GM19240 (cell line): Measurements from ENCODE around the gene FBXW7.
A peak's percentile ranks its signal among the peaks of the same experiment; 100 is the strongest.

Experiments used
- DNase-seq: peaks from one replicate; pipeline ENCODE4 v3.0.0; 2011; ENCODE audit warnings: low spot score; ENCODE audit not compliant: insufficient read length

FBXW7 gene, protein sequence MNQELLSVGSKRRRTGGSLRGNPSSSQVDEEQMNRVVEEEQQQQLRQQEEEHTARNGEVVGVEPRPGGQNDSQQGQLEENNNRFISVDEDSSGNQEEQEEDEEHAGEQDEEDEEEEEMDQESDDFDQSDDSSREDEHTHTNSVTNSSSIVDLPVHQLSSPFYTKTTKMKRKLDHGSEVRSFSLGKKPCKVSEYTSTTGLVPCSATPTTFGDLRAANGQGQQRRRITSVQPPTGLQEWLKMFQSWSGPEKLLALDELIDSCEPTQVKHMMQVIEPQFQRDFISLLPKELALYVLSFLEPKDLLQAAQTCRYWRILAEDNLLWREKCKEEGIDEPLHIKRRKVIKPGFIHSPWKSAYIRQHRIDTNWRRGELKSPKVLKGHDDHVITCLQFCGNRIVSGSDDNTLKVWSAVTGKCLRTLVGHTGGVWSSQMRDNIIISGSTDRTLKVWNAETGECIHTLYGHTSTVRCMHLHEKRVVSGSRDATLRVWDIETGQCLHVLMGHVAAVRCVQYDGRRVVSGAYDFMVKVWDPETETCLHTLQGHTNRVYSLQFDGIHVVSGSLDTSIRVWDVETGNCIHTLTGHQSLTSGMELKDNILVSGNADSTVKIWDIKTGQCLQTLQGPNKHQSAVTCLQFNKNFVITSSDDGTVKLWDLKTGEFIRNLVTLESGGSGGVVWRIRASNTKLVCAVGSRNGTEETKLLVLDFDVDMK

DNA sequence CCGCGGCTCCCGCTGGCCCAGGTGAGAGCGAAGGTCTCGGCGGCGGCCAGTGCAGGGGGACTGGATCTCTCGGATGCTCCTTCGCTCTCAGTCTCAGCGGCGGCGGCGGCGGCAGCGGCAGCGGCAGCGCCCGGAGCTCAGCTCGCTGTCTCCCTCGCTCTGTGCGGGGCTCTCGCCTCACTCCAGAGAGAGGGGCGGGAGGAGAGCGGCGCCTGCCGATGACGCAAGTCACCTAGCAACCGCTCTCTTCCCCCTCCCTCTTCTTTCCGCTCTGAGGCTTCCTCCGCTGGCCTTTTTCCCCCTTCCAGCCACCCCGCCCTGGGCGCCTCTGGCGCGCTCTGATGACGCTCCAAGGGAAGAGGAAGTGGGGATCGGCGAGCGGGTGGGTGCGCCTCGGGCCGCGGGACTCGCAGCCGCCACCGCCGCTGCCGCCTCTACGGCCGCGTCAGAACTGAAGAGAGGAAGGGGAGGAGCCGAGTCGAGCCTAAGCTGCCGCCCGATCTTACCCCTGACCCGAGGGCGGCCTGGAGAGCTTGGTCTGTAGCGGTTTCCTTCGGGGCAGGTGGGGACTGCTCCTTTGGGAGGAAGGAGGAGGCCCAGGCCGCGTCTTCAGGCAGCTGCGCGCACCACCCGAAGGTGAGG lies at the start of gene FBXW7:
FBXW7 (minus strand) TSS at position 190 of the 642 bp plus-strand sequence. CDS start 124,289 bp downstream, outside the sequence.
- DNase-seq: peak; percentile 78

DNA sequence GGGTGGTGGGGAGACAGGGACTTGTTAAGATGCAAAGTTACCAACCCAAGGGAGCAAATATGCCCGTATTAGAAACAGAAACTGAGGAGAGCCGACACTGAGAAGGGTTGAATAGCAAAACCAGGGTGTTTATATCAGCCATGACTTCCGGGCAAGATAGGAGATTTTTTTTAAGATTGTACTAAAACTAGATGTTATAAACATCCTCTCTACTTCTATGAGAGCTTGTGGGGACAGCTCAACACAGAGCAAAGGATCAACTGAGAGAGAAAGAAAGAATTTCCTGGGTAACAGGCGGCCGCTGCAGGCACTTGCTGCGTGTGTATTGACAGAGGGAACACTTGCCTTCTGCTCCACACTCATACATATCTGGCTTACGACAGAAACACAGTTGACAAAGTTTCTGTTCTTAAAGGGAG lies 49.1 kb upstream of the FBXW7 start:
- DNase-seq: no peak

DNA sequence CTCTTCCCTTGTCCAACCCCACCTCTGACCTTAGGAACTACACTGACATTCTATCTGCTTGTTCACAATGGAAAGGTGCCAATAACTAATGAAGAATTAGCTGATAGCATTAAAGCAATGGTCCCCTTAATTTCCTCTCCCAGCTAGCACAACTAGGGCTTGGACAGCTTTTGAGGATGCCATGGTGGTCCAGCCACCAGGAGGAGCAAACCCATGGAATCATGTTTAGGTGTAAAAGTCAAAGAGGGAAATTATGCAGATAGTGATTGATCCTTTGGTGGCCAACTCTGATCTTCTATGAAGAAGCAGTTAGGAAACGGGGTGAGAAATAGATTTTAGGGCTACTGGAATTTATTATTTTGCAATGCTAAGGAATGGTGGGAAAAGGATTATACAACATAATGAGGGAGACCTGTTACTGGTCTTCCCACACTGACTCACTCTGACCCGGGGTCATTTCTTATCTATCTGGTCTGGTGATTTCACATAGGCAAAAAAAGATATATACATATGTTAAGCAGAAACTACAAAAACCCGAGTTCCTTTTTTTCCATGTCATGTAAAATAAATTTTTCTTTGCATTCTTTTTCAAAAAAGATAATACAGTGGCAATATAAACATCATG lies 45.8 kb upstream of the FBXW7 start:
- no peak for DNase-seq

DNA sequence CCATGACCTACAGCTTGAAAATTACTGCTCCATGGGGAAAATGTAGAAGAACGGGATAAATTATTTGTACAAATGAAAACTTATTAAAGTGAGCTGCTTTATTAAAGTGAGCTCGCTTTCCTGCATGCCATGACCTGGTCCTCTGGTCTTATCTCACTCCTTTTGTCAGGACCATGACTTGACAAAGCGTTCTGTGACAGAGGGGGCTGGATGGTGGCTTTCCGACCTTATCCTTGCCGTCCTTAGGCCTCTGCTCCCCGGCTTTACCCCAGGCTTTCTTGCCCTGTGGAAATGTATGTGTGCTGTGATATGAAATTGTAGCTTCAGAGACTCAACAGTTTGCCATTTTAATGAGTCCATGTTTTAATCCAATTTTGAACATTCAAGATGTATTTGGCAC lies 44.0 kb upstream of the FBXW7 start:
- no peak for DNase-seq

DNA sequence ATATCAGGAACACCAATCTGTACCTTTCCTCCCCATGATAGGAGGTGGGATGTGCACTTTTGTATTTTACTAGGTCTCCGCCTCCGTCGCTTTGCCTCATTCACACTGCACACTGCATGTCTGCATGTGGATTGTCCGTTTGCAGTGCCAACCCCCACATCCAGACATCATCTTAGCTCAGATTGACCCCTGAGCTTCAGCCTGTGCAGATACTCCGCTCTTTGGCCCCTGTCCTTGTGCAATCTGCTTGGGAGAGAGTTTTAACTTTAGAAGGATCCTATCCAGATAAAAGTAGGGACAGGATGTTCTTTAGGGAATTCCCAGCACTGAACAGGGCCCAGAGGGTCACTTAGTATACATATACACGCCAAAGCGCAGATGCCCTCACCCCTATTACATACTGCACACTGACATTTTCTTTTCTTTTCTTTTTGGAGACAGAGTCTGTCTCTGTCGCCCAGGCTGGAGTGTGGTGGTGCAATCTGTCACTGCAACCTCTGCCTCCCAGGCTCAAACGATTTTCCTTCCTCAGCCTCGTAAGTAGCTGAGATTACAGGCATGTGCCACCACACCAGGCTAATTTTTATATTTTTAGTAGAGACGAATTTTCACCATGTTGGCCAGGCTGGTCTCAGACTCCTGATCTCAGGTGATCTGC lies 43.3 kb upstream of the FBXW7 start:
- DNase-seq: no peak

DNA sequence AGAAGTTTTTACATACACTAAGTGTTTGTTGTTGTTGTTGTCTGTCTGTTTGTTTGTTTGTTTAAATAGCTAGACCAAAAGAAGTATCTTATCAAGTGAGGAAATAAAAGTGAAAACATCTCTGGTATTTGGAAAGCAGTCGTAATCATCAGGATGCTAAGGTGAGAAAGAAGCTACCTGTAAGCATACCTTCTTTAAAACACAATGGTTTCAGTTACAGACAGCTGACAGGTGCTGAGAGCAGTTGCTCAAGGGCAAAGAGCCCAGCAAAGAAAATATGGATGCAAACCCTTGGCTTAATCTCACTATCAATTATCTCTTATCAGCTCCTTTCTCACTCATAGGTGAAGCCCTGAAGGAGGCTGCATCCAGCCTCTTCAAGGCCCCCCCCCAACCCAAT lies 42.8 kb upstream of the FBXW7 start:
- no peak for DNase-seq

DNA sequence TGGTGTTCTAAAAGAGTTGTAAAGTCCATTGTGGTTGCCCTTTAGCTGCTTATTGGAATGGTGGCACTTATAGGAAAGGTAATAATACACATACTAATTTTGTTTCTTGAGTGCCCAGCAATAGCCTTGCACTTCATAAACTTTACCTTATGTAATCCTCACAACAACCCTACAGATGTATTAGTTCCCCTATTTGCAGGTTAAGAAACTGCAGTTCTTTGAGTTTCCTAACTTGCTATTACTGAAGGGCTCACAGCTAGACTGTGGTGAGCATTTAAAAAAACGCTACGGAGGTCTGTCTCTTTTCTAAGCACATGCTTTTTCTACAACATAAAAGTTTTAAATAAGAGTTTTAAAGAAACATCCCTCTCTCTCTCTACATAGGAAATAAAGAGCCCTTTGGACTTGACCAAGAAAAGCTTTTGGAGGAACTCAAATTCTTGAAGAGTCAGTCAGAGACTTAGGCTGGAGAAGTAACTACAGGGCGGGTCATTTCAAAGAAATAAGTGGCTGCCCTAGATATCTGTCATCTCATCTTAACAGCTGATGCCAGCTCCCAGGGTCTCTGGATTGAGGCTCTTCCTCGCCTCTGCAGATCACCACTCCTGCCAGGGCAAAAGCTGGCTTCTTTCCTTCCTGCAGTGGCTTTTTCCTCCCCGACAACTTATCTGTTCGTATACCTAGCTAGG lies 42.0 kb upstream of the FBXW7 start:
- DNase-seq: no peak

DNA sequence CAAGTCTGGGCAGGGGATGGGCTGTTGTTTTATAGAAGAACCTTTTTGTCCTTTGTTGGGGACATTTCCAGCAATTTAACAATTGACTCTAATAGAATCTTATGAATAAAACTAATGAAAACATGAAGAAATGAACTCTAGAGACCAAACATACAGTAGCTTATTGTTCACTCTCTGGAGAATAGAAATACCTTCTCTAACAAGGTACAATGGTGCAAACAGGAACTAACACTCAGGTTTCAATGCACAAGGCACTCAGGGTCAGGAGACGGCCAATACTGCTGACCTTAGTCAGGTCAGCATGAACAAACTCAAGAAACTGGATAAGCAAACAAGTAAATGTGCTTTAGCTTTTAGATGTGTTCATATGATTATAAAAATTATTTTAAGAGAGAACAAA lies 39.6 kb upstream of the FBXW7 start:
- DNase-seq: no peak

DNA sequence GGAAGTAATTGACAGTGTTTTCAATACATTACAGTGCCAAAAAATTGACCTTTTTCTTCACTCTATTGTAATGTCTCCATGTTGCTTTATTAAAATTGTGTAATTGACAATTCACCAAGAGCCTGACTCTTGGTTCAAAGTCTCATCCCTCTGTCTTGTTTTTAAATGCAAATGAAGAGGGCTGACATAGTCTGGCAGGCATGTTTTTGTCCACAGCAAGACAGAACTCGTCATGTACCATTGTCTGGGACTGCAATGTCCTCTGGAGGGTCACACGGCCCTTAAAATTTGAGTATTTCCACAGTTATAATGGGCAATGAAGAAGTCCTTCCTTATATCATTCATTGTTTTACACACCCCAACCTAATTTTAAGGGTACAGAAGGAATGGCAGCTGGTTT lies 38.0 kb upstream of the FBXW7 start:
- no peak for DNase-seq

DNA sequence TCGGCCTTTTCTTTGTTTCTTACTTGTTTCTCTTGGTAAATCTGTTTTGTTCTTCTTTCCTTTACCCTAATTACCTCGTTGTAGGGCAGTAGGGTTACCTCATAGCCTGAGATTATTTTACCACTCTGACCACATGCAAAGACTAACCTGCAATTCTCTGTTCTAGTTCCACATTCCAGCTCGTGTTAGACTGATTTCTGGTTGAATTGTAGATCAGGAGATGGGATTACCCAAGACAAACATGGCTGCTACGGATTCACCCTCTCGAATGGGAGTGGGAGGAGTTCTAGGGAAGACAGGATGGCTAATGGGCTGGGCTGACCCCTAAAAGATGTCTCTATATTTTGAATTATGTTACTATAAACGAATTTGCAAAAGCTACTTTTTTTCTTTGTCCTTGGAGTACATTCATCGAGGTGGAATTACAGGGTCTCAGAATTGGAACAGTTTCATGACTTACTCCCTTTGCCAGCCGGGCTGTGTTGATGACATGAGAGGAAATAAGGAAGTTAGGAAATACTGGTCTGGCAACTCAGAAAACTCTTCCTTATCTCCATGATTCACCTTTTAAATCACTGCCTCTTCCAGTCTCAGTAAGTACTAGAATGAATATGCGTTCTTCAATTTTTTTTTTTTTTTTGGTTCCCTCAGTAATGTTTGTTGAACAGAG lies 36.7 kb upstream of the FBXW7 start:
- DNase-seq: no peak

DNA sequence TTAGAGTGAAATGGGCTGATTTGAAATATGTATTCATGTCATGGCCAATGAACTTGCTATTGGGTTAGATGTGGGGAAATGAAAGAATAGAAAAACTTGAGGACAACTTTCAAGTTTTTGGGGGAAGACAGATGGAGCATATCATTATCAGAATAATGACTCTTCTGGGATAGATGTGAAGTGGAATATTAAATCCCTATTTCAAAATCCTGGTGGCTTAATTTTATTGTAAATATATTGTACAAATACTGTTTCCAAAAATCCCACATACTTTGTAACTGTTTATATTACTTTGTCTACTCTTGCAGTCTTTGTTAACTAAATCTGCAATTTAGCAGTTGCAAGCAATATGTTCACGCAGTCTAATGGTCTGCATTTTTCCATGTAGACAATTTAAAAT lies 35.9 kb upstream of the FBXW7 start:
- no peak for DNase-seq

DNA sequence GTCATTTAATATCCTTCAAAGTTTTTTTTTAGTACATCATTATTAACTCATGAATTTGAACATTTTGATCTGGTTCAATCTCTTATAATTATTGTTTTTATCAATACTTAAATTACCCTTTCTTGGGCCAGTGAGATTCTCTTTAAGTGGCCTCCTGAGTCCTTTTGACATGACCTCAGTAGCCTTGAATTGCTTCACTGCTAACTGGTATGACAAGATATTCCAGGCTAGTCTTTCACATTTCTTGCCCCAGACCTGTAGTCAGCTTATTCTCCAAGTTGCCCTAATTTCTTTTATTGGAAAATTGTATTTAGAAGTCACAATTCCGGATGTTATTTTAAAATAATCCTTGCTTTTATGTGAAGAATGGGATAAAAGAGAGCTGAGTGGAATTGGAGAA lies 35.4 kb upstream of the FBXW7 start:
- DNase-seq: no peak

DNA sequence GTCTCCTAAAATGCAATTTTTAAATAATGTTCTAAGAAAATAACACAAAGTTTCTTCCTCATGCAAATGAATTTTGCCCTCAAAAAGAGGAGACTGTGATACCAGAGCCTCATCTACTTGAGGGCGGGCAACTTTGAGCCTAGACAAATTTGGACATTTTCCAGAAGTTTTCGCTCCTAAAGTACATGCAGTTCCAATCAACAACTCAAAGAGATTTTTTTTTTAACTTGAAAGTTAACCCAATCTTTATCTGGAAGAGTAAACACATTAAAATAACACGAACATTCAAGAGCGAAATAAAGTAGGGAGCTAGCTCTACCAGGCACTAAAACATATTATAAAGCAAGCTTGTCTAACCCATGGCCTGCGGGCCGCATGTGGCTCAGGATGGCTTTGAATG lies 29.4 kb upstream of the FBXW7 start:
- DNase-seq: no peak

DNA sequence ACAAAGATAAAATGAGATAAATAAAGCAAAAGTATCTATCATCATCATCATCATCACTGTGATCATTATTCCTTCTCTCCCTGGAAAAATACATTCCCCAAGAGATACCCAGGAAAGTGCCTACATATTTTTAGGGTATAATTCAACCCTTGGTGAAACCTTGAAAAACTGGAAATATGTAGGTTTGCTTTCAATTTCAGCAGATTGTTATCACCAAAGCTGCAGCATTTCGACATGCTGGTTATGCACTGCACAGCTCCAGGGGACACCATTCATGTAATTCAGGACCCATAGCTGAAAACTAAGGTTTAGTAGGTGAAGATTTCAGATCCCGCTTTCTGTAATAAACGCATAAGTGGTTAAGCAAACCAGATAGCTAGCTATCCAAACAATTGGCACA lies 28.4 kb upstream of the FBXW7 start:
- no peak for DNase-seq

DNA sequence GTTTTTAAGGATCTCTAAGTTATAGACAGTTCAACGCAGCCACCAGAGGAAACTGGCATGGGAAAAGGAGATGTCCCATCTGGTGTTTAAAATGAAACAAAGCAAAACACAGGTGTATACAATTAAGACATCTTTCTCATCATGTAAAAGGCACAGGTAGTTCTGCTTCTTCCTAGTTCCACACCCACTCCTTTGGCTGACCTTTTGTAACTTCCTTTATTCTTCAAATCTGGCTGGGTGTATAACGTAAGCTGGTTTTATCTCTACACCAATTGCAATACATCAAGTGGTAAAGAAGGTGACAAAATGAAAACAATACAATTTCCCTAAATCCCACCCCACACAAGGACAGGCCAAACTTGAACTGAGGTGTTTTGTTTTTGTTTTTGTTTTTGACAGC lies 27.3 kb upstream of the FBXW7 start:
- DNase-seq: no peak

DNA sequence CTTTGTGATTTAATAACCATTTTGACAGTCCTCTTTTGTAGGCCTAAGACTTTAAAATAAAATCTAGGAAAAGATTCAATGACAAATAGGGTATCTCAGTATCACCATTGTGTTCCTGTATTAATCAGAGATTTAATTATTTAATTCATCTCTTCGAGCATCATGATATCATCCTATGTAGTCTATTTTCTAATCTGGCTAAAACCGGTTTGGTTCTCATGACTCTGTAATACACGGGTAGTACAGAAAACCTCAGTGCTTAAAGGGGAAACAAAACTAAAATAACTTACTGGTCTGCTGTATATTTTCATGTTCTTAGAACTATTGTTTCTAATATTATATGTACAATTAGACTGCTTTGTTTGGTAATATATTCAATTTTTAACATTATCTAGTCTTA lies 23.7 kb upstream of the FBXW7 start:
- no peak for DNase-seq

DNA sequence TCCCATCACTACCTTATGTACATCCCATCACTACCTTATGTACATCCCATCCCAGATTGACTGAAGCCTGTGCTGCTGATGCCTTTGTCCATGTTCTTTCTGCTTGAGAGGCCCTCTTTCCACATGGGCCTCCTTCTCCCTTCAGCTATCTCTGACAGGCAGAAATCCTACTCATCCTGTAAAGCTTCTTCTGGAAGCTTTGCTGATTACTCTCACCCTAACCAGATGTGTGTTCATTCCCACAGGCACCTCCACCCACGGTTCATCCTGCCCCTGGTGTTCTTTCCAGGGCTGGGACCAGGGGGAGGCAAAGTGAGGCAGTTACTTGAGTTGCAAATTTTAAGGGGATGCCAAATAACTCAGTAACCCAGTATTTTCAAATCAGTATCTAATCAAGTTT lies 22.5 kb upstream of the FBXW7 start:
- no peak for DNase-seq

DNA sequence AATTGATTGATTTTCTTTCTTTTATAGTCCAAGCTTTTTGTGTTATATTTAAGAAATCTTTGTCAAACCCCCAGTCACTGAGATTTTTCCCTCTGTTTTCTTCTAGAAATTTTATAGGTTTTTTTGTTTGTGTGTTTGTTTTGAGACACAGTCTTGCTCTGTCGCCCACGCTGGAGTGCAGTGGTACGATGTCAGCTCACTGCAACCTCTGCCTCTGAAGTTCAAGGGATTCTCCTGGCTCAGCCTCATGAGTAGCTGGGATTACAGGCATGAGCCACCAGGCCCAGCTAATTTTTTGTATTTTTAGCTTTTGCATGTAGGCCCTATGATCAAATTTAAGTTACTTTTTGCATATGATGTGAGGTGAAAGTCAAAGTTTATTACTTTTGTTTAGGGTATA lies 20.9 kb upstream of the FBXW7 start:
- no peak for DNase-seq

DNA sequence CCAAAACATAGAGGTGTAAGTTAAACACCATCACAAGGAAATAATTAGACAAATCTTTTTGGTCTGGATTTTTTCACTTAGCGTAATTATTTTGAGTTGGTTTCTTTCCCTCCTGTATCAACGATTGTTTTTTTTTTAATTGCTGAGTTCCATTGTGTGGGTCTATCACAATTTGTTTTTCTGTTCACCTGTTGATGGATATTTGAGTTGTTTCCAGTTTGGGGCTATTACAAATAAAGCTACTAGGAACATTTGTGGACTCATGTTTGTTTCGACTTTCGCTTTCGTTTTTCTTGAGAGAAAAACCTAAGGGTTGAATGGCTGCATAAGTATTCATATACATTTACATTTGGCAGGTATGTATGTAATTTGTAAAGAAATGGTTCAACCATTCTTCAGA lies 20.4 kb upstream of the FBXW7 start:
- DNase-seq: no peak

DNA sequence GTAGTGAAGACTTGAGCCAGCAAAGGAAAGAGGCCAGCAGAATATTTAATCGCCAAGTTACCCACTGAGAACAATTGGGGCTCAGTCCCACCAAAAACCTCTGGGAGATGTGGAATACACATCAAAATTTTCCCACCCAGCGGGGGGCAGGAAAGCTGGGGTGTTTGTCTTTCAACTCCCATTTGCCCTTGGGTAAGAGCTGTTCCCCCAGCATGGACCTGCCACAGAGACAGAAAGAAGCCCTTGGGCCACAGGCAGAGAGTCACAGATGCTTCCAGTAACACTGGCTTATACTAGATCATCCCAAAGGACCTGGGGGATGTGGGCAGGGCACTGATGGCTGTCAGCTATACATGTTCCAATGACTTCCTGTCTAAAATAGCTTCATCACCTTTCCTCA lies 18.9 kb upstream of the FBXW7 start:
- no peak for DNase-seq
